Stimulated activated CD4-positive, alpha-beta T cell treated with anti-CD3 and anti-CD28 coated beads, Interleukin-12 subunit alpha, Interleukin-12 subunit beta, amount 100 ng/mL, for 48 hours (primary cell): Measurements from ENCODE around the gene ZBTB47.

Experiments used
- DNase-seq, 3 donors: peaks; one replicate each; pipeline ENCODE4 v3.0.0-alpha.2; 2020; ENCODE audit warnings: low read depth in 2 of 3, low spot score in 1 of 3

The ZBTB47 gene

GRCh38 chr3:42652611-42653302 lies 740 bp upstream of the ZBTB47 start:
- DNase-seq: no peak

DNA sequence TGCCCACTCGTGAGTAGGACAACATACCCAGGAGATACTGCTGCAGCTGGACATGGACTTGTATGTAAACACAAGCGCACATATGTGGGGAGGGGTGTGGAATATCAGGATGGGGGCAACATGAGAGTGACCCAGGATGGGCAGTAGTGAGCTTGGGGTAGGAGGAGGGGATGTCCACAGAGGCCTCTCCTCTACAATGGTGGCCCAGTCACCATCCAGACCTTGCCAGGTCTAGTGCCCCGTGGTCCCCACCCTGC lies 266 bp upstream of the ZBTB47 start:
- no peak for DNase-seq

GRCh38 chr3:42654331-42655201 lies 1.1 kb downstream of the ZBTB47 start:
- DNase-seq: no peak

DNA sequence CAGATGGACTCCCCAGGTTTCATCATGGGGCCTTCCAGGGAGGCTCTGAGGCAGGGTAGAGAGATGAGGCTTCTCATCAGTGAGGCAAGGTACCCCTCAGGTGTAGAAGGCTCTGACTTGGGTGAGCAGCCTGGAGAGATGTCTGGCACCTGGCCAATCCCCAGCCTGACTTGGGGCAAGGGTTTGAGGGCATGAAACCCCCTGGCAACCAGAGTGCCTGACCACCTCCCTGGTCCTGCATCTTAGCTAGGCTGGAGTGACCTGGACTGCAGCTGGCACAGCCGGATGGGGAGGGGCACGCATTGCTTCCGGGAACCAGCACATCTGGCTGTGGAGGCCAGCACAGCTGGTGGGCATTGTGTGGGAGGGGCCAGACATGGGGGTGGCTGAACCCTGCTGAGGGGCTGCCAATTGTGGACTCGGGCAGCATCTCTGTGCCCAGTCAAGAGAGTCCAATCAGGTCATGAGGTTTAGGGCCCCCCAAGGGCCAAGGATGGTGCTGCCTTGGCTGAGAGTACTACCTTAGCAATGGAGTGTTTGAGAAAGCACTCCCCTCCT lies 1.9 kb downstream of the ZBTB47 start:
- no peak for DNase-seq

DNA sequence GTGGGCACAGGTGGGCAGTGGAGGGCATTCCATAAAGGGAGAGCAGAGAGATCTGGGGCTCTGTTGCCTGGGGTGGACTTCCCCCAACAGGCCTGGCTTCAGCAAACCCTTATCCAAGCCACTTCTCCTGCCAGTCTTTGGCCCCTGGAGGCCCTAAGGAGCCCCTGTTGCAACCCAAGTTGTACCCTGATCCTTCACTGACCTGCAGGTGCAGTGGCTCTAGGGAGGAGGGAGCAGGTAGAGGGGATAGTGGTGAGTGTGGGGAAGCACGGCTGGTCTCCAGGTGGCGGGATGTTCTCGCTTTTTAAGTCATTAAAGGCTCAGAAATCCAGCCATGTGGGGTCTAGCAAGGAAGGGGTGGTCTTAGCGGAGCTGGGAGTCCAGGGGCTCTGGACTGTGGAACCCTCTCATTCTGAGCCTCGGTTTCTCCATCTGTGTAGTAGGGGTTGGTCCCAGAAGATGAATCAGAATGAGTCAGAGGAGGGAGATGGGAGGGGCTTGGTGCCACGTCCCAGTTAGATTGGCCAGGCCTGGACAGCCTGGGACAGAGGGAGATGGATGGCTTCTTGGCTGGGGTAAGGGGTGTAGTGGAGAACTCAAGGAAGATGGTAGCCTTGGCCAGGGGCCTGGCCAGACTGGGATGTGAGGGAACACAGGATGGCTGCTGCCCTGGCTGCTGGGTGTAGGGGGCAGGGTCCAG lies 2.6 kb downstream of the ZBTB47 start:
- no peak for DNase-seq

- no peak for DNase-seq
Measured at GRCh38 chr3:42656680-42657610, 3.4 kb downstream of the ZBTB47 start.

DNA sequence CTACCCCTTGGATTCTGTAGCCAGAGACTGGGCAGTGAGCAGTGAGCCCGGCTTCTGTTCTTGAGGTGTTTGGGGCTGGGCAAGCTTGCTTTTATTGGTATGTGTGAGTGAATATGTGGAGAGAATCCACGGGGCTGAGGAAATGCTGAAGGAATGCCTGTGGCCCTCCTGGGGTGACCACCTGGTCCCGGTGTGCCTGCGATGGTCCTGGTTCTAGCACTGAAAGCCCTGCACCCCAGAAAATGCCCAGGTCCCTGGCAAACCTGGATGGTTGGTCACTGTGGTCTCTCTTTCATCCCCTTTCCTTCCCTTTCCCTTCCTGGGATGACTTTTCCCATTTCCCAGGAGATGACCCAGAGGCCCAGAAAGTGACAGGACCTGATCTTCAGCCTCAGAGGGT lies 4.2 kb downstream of the ZBTB47 start:
- DNase-seq: no peak

DNA sequence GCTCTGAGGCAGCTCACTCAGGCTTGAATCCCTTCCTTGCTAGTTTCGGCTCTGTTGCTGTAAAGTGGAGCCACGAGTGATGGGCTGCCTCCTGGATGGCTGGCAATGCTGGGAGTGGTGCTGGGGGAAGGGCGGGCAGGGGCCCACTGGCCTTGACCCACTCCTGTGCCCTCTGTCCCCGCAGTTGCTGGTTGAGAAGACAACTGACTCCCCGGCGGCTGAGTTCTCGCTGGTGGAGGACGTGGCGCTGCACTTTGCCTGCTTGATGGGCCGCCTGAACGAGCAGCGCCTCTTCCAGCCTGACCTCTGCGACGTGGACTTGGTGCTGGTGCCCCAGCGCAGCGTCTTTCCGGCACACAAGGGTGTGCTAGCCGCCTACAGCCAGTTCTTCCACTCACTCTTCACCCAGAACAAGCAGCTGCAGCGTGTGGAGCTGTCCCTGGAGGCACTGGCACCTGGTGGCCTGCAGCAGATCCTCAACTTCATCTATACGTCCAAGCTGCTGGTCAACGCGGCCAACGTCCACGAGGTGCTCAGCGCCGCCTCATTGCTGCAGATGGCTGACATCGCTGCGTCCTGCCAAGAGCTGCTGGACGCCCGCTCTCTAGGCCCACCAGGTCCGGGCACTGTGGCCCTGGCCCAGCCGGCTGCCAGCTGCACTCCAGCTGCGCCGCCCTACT lies 4.7 kb downstream of the ZBTB47 start:
- DNase-seq: no peak

DNA sequence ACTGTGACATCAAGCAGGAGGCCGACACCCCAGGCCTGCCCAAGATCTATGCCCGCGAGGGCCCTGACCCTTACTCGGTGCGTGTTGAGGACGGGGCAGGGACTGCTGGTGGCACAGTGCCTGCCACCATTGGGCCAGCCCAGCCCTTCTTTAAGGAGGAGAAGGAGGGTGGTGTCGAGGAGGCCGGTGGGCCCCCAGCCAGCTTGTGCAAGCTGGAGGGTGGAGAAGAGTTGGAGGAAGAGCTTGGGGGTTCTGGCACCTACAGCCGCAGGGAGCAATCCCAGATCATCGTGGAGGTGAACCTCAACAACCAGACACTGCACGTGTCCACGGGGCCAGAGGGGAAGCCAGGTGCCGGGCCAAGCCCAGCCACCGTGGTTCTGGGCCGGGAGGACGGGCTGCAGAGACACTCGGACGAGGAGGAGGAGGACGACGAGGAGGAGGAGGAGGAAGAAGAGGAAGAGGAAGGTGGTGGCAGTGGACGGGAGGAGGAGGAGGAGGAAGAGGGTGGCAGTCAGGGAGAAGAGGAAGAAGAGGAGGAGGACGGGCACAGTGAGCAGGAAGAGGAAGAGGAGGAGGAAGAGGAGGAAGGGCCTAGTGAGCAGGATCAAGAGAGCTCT lies 5.4 kb downstream of the ZBTB47 start:
- no peak for DNase-seq

GRCh38 chr3:42659451-42660130 lies 6.1 kb downstream of the ZBTB47 start:
- DNase-seq: no peak

DNA sequence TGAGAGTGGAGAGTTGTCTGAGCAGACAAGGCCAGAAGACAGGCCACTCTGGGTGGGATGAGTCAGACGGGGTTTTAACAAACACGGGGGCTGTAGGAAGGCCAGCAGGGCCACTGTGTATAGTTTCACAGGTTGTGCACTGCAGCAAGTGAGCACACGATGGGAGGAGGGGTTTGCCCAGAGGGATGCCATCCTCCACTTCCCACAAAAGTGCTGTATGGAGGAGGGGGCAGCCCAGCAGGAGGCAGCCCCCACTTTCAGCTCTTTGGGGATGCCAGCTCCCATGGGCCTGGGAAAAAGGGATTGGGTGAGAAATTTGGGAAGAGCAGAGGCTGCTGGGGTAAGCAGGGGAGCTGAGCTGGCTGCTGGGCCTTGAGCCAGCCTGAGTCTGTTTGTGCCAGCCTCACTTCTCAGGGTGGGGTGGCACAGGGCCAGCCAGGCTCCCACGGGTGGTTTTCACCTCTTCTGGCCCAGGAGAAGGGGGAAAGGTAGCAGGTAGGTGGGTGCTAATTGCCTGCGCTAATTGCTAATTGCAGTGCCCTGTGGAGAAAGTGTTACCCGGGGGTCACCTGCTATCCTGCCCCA lies 6.7 kb downstream of the ZBTB47 start:
- DNase-seq: no peak

DNA sequence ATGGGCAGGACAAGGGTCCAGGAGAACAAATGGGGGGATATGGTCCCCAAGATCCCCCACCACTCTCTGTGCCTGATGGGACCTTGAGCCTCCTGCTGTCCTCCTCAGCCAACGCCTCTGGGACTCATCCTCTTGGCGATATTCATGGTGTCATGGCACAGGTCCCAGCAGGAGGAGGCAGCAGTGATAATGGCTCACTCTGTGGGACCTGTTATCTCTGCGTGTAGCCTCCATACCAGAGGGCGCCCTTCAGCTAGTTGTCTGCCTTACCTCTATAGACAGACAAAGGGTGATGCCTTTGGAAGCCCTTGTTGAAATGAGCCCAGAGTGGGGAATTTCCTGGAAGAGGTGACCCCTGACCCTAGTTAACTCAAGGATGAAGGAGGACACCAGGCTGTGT lies 7.4 kb downstream of the ZBTB47 start:
- DNase-seq: no peak

- DNase-seq: no peak
Measured at GRCh38 chr3:42661593-42662022, 8.1 kb downstream of the ZBTB47 start.

GRCh38 chr3:42662037-42662812 lies 8.7 kb downstream of the ZBTB47 start:
- no peak for DNase-seq

- DNase-seq: no peak
Measured at GRCh38 chr3:42662813-42663535, 9.5 kb downstream of the ZBTB47 start.

GRCh38 chr3:42663581-42664437 lies 10.3 kb downstream of the ZBTB47 start:
- DNase-seq: no peak

DNA sequence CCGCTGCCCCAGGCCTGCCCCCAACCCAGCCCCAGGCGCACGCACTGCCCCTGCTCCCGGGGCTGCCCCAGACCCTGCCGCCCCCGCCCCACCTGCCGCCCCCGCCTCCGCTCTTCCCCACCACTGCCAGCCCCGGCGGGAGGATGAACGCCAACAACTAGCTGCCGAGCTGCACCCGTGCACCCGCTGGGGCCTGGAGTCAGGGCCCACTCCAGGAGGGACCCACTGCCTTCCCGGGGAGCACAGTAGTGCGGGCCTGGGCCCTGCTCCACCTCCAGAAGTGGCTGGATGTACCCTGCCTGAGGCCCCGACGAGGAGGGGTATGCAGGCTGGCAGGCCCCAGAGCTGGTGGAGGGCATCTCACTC lies 10.9 kb downstream of the ZBTB47 start:
- no peak for DNase-seq
